COR-L47 (cell line): Measurements from ENCODE around the gene HEATR9.

ENCODE experiments used
- DNase-seq: peaks from one replicate; lab custom pipeline; 2025; lab: John Stamatoyannopoulos, UW

HEATR9 gene

DNA sequence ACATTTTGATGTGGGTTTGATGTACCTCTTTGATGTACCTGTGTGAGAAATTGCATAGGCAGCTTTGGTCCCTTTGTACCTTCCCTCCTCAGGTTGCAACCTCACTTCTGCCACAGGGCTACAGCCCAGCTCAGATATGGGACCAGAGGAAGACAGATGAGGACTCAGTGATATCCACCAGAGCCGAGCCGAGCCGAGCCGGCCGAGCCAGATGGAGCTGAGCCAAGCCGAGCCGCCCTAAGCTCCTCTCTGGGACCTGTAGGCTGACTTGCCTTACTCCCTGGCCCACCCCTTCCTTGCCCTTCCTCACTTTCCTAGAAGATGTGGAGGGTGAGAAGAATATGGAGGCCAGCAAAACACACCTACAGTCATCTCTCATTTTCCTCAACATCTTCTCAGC is 3.8 kb downstream of the HEATR9 start:
- DNase-seq: no peak

DNA sequence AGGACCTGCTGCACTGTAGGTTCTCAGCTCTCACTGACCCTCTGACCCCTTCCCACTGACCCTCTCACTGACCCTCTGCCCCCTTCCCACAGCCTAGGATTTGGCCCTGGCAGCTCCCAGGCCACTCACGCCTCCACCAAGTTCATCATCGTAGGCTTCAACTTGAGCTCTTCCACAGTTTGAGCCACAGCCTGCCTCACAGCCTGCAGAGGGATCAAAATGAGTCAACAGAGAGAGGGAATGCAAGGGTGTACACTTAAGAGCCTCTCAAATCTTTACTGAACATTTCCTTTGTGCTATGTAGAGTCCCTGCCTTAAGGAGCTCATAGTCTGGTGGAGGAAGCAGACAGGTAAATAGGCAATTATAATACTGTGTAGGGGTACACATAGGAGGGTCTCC is 12.1 kb downstream of the HEATR9 start:
- DNase-seq: no peak

DNA sequence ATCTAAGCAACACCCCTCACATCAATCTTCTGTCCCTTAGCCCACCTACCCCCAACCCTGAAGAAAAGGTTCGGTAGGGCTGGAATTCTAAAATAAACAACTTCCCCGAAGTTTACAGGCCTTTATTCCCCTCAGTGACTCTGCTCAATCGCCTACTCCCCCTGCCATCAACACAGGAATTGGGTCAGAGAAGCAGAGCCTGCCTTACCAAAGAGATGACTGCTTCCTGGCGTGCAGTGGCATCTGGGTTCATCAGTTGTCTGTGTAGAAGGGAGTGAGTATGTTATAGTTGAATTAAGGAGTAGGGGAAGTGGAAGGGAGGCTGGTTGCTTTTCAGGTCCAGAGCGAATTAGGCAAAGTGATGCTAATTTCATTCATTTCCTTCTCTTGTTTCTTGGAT is 12.7 kb downstream of the HEATR9 start:
- no peak for DNase-seq

DNA sequence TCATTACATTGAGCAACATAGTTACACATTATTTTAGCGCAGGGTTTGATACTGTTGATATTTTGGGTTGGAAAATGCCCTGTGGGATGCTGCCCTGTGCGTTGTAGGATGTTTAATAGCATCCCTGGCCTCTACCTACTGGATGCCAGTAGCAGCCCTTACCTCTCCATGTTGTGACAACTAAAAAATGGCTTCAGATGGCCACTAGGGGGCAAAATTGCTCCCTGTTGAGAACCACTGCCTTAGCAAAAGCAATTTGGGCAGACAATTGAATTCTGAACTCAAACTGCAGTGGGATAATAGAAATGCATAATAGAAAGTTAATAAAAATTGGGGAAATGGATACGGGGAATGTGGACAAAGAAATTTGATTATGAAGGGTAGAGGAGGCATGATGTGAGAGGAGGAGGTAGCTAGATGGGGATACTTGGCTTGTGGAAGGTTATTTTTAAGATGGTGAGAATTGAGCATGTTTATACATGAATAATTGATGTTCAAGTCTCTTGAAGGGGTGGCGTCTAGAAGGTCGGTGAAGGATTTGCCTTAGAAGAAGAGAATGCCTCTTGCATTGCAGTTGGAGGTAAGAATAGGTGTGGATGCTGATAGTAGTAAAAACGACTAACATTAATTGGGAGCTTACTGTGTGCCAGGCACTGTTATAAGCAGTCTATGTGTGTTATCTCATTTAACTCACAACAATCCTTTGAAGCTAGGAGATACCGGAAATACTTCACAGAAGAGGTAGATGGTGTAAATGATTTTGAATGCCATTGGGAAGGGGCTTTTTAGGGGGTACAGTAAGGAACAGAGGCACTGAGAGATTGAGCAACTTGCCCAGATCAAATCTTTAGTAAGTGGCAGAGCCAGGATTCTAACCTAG is 19.0 kb downstream of the HEATR9 start:
- peak; percentile 44 for DNase-seq

DNA sequence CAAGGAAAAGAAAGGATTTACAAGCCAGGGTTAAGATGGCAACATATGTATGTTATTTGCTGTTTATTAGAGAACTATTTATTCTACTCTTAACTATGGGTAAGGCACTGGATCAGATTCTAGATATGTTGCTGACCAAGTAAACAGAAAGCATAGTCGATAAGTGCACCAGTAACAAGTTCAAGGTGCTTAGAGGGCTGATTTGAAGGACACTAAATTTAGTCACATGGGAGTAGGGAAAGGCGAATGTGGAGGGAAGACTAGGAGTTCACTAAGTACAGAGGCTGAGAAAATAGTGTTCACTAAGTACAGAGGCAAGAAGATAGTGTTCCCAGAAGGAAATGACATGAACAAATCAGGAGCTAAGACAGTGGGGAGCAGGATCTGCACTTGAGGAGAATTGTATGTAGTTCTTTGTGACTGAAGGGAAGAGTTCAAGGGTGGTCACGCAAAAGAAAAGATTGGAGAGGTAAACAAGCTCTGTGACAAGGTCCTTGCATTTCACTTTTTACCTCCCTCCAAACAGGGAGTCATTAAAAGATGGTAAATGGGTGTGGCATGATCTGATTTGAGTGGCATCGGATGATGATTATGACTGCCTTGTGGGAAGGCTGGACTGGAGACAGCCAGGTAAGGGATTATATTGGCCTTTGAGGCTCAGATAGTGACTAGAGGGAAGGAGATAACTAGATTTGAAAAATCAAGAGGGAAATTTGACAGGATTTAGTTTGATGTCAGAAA is 20.9 kb downstream of the HEATR9 start:
- DNase-seq: no peak

DNA sequence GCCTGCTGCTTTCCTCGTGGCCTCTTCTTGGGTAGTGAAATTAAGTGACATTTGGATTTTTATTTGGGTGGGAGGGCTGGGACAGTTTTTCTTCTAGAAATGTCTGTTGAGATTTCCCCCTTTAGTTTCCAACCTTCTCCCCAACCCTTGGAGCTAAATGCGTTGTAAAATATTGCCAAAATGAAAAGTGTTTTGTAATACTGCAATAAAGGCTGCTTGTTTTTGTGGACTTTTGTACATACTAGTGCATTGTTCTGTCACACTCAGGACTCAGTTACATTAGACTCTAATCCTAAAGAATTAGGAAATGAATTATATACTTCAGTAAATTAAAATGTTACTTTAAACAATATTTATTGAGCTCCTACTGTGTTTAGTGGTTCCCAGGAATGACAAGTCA is 21.7 kb downstream of the HEATR9 start:
- DNase-seq: no peak

DNA sequence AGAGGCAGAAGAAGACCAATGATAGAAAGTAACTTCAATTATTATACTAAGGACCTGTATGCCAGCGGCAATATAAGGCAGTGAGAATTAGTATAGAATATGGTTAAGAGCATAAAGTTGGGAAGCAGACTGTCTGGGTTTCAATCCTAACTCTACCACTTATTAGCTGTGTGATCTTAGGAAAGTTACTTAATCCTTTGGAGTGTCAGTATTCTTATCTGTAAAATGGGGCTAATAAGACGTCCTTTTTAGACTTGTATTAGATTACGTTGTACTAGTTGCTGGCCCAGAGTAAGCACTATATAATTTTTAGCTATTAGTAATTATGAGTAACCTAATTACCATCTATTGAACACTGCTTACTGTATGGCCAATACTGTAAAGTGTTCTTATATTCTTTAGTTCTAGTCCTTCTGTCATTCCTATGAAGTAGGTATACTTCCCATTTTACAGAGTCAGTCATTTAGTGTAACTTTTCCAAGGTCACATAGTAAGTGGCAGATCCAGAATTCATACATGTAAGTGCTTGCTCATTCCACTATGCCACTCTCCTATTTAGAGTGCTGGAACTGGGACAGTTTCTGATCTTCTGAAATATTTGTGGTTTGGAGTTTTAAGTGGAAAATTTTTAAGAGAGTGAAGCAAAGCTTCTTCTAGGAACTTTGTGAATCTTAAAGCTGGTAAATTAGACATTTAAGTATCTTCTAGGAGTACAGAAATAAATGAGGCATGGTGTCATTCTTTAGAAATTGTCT is 22.5 kb downstream of the HEATR9 start:
- no peak for DNase-seq

DNA sequence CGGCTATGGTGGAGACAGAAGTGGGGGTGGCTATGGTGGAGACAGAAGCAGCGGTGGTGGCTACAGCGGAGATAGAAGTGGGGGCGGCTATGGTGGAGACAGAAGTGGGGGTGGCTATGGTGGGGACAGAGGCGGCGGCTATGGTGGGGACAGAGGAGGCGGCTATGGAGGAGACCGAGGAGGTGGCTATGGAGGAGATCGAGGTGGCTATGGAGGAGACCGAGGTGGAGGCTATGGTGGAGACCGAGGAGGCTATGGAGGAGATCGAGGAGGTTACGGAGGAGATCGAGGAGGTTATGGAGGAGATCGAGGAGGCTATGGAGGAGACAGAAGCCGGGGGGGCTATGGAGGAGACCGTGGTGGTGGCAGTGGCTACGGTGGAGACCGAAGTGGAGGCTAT is 24.1 kb downstream of the HEATR9 start:
- DNase-seq: no peak

DNA sequence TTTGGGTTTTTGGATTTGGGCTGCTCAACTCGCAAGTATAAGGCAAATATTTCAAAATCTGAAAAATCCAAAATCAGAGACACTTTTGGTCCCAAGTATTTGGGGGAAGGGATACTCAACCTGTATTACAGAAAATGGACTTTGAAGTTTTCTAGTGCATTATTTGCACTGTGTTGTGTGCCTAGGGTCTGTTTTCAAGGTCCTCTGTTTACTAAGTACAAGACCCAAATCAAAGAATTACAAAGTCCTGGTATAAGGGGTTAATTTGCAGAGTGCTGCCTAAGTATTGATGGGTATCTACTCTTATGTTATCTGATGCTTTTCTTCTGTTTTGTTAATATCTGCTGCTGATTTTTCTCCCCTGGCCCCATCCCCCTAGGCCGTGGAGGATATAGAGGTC is 25.0 kb downstream of the HEATR9 start:
- DNase-seq: no peak

DNA sequence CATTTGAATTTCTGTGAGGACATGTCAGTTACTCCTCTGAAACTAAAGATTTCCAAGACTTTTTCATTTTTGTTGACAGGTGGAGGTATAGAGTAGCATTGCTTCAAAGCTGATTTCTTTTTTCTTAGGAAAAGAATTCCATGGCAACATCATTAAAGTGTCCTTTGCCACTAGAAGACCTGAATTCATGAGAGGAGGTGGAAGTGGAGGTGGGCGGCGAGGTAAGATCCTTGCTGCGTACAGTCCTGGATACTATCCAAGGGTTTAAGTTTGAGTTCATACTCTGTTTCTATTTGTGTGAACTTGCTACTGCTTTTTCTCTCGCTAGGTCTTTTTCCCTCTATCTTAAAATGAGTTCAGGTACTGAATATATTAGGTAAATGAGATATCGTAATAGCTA is 26.5 kb downstream of the HEATR9 start:
- DNase-seq: no peak

DNA sequence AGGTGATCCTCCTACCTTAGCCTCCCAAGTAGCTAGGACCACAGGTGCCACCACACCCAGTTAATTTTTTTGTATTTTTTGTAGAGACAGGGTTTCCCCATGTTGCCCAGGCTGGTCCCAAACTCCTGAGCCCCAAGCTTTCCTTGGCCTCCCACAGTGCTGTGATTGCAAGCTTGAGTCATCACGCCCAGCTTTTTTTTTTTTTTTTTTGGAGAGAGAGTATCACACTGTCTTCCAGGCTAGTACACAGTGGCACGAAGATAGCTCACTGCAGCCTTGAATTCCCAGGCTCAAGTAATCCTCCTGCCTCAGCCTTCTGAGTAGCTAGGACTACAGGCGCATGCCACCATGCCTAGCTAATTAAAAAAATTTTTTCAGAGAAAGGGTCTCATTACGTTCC is 27.2 kb downstream of the HEATR9 start:
- DNase-seq: no peak

DNA sequence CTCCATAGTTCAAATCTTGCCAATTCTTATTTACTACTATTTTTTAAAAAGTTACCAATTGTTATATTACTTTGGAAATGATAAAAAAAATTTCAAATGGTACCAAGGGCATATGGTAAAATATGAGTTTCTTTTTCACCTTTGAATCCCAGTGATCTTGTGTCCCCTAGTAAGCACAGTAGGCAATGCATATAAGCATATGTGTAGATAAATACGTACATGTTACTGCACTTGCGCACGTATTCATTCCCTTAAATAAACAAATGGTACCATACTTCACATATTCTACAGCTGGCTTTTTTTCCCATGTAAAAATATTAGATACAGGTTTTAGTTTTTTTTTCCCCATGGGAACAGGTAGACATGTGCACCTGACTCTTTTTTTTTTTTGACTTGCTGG is 27.6 kb downstream of the HEATR9 start:
- DNase-seq: no peak

DNA sequence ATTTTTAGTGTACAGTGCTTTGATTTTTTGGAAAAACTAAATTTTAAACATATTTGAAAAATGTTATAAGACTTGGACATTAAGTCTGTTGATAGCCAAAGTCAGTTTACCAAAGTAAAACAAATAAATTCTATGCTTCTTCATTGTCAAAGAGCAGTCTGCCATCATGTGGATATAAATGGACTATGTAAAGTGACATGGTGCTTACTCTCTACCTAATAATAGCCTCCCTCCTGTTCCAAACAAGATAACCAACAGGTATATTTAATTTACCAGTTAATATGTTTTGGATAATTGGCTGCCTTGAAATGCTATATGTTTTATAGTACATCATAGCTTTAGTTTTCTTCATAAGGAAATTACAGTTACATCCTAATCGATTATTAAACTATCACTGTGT is 43.5 kb downstream of the HEATR9 start:
- no peak for DNase-seq

DNA sequence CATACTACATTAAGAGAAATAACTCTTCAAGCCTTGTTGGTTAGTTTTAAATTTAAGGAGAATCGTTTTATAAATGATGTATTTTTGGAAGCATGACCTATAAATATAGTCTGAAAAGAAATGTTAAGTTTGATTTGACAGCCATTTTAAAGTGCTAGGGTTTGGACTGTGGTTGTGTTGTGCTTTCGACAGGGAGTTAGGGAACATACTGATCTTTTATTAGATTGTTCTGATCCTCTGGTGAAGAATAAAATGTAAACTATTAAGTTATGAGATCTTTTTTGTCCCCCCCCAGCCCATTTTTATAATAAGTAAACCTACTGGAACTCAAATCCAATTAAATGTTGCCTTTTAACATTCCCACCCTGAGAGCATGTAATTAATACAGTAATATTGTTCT is 47.4 kb downstream of the HEATR9 start:
- no peak for DNase-seq

DNA sequence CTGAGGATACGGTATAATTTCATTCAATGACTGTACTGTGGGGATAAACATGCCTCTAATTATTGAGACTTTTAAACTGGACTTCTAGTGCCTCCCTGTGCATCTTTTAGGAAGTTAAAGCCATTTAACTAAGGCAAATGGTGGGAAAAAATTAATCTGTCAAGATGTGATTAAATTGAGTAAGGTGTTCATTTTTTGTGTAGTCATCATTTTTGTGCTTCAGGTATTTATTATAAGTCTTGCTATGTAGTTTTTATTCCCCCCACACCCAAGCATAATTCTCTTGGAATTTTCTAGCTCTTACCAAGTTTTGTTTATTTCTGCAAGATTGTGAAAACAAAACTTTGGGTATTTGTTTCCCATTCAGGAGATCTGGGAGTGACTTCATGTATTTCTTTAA is 49.2 kb downstream of the HEATR9 start:
- no peak for DNase-seq

DNA sequence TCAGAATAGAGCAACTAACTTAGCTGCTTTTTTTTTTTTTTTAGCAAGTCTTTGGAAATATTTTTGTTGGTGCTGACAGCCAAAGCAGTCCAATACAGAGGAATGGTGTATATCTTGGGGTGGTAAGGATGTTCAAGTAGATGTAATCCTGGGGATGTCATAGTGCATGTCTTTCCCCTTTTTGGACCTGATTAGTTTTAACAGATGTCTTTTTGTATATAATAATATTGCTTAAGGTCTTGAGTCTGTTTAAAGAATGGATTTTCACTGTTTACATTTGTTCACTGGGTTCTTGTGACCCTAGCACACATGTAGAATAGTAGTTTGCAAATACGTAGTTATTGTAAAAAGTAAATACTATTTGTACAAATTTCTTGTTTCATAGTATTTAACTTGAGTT is 51.5 kb downstream of the HEATR9 start:
- no peak for DNase-seq

DNA sequence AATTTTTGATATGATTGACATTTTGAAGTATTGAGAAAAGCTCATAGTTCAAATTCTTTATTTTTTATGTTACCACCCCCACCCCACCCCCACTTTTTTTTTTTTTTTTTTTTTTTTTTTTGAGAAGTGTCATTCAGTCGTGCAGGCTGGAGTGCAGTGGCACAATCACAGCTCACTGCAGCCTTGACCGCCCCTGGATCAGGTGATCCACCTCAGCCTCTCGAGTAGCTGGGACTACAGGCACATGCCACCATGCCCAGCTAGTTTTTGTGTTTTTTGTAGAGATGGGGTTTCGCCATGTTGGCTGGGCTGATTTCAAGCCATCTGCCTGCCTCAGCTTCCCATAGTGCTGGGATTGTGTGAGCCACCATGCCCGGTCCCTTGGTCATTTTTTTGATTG is 52.0 kb downstream of the HEATR9 start:
- no peak for DNase-seq

DNA sequence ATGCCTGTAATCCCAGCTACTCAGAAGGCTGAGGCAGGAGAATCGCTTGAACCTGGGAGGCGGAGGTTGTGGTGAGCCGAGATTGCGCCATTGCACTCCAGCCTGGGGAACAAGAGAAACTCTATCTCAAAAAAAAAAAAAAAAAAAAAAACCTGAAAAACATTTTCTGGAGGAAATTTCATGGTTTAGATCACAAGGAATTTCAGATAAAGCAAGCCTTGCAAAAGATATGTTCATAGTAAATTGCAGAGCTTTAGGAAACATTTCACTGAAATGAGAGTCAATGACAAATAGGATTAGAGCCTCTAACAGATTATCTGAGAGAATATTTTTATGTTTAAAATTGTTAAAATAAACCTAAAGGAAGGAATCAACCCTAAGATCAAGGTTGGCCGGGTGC is 56.2 kb downstream of the HEATR9 start:
- DNase-seq: no peak

DNA sequence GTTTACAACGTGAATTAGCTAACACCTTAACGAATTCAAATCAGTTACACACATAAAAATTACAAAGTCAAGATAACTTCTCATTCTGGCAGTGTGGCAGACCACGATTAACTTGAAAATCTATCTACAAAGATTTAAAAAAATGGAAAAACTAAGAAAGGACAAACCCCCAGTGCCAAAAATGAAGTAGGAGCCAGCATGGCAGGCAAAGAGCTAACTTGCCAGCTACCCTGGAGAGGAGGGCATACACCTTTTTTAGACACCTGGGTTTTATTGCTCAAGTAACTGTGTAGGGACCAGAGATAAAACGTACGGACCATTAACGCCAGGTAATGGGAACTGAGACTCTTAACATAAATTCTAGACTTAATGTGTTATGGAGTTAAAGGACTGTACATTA is 56.9 kb downstream of the HEATR9 start:
- DNase-seq: no peak

DNA sequence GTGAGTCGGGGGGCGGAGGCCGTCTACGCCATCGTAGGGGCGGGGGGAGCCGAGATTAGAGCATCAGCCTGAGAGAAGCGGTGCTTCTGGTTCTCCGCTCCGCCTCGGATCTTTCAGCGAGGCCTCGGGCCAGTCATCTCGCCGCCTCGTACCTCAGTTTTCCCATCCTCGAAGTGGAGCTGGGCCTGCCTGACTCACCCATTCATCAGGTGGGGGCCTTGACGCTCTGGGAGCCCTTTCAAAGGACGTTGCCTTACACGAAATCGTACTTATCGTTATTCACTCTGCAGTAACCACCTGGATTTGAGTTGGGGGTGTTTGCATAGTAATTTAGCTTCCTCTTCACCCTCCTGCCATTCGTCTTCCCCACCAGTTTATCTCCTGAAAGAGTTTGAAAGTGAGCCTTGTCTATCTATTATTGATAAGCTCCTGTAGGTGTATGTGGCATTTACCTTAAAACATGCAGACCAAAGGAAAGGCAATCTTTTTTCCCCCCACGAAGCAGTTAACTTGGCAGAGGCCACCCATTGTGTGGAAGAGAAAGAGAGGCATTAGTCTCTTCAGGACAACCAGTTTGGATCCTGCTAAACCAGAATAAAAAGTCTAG is 58.7 kb downstream of the HEATR9 start:
- DNase-seq: no peak

DNA sequence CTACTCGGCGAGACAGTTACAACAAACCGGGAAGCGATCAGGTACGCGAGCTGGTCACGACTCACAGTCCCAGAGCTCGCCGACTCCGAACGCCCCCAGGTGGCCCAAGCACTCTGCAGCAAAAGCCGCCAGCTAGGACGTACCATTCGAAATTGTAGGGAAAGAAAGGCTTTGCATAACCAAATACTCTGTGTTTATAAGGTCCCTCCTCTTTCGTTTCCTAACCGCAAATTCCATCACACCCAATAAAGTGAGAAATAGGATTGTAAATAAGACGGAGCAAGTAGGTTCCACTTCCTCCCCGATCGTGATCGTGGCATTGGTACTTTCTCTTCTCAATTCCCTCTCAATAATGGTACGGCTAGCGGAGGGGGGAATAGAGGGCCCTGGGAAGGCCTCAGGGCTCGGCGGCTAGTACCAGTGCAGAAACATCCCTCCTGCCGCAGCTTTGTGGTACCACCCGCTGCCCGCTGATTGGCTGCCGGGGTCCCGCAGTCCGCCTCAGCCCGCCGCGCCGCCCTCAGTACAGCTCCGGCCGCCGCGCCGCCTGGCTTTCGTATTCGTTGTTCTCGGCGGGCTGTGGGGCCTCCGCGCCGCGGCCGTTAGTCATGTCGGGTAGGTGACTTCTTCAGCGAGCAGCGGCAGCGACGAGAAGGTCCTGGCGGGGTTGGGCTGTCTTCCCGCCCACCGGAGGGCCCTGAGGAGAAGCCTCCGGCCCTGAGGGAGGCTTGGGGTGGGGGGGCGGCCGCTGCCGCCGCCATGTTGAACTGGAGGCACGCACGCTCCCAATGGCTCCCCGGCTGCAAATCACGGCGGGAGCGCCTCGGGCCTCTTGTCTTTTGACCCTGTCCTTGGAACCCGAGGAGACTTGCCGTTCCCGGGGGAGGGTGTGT is 59.5 kb downstream of the HEATR9 start, which contains the start of gene TAF15:
Gene TAF15 (plus strand): TSS at position 523 of the 893 bp plus-strand sequence. CDS start 86 bp downstream, at position 609.
- peak; percentile 98 for DNase-seq
